ENCODE results near the gene PLEKHH3.

Gene PLEKHH3

DNA sequence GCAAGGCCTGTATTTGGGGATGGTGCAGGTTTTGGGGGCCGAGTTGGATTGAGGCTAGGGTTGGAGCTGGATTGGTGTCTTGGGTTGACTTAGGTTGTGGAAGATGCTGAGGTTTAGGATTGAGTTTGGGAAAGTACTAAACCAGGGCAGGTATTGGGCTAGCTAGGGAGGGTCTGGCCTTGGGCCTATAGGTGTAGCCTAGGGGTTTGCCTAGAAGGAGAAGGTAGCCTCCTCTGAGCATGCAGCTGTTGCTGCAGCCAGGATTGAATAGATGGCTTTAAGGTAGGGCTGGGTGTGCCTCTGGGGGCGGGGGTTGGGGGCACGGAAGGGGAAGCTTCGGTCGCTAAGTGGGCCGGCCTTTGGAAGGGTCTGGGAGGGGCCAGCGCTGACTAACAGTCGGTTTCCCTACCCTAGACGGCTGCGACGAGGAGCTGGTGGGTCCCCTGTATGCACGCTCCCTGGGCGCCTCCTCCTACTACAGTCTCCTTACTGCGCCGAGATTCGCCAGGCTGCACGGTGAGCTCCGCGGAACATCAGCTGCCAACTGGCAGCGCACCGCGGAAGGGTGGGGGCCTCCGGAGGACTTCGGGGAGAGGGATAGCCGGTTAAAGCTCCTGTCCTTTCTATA, 6.7 kb upstream of the PLEKHH3 start:
- TF ChIP-seq TEAD4 (IDR thresholded peaks at IDR 0.05) (no peak), TAF1 (IDR thresholded peaks at IDR 0.05; ENCODE audit: low read depth) (no peak), RAD21 (IDR thresholded peaks at IDR 0.05; ENCODE audit: low read depth) (no peak), YY1 (IDR thresholded peaks at IDR 0.05; ENCODE audit: low read depth) (no peak), EP300 (IDR thresholded peaks at IDR 0.05; ENCODE audit: borderline replicate concordance) (no peak), ZBTB7A (IDR thresholded peaks at IDR 0.05; ENCODE audit: low read depth) (no peak), CREB1 (IDR thresholded peaks at IDR 0.05; ENCODE audit: low read depth) (no peak), EGR1 (IDR thresholded peaks at IDR 0.05) (no peak), FOXM1 (IDR thresholded peaks at IDR 0.05; ENCODE audit: borderline replicate concordance, low read depth) (no peak), NFIC (IDR thresholded peaks at IDR 0.05) (no peak)
- TF ChIP-seq, protein P1, sequence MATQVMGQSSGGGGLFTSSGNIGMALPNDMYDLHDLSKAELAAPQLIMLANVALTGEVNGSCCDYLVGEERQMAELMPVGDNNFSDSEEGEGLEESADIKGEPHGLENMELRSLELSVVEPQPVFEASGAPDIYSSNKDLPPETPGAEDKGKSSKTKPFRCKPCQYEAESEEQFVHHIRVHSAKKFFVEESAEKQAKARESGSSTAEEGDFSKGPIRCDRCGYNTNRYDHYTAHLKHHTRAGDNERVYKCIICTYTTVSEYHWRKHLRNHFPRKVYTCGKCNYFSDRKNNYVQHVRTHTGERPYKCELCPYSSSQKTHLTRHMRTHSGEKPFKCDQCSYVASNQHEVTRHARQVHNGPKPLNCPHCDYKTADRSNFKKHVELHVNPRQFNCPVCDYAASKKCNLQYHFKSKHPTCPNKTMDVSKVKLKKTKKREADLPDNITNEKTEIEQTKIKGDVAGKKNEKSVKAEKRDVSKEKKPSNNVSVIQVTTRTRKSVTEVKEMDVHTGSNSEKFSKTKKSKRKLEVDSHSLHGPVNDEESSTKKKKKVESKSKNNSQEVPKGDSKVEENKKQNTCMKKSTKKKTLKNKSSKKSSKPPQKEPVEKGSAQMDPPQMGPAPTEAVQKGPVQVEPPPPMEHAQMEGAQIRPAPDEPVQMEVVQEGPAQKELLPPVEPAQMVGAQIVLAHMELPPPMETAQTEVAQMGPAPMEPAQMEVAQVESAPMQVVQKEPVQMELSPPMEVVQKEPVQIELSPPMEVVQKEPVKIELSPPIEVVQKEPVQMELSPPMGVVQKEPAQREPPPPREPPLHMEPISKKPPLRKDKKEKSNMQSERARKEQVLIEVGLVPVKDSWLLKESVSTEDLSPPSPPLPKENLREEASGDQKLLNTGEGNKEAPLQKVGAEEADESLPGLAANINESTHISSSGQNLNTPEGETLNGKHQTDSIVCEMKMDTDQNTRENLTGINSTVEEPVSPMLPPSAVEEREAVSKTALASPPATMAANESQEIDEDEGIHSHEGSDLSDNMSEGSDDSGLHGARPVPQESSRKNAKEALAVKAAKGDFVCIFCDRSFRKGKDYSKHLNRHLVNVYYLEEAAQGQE (IDR thresholded peaks at IDR 0.05; ENCODE audit: low read depth): no peak
- TF ChIP-seq, protein P2, sequence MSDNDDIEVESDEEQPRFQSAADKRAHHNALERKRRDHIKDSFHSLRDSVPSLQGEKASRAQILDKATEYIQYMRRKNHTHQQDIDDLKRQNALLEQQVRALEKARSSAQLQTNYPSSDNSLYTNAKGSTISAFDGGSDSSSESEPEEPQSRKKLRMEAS (IDR thresholded peaks at IDR 0.05): no peak

DNA sequence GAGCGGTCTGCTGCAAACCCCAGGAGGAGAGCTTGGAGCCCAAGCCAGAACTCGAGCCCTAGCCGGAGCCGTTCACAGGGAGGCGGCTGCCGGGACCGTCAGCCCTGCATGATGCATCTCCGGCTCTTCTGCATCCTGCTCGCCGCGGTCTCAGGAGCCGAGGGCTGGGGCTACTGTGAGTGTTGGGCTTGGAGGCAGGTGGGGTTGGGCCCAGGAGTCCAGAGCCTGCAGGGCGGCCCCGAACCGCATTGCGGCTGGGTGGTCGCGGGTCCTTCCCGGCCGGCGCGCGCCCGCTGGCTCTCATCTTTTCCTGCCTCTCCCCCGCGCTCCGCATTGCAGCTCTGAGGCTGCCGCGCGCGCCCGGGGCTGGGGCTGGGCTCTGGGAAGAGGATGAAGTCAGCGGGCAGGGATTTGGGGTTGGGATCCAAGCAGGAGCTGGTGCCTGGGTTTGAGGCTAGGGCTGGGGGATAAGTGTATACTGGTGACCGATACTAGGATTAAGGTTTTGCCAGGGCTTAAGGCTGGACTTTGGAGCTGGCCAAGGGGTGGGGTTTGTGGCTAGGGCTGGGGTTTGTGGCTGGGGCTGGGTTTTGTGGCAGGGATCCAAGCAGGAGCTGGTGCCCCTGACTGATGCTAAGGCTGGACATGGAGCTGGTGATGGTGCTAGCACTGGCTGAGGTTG, 6.1 kb upstream of the PLEKHH3 start:
- TF ChIP-seq RAD21 (IDR thresholded peaks at IDR 0.05; ENCODE audit: low read depth): no peak
- TF ChIP-seq EP300 (IDR thresholded peaks at IDR 0.05; ENCODE audit: borderline replicate concordance): no peak
- no peak for TF ChIP-seq TCF12 (IDR thresholded peaks at IDR 0.05; ENCODE audit: low read depth)
- TF ChIP-seq TEAD4 (IDR thresholded peaks at IDR 0.05): no peak
- TF ChIP-seq EGR1 (IDR thresholded peaks at IDR 0.05): no peak
- TF ChIP-seq ZBTB7A (IDR thresholded peaks at IDR 0.05; ENCODE audit: low read depth): no peak
- TF ChIP-seq CREB1 (IDR thresholded peaks at IDR 0.05; ENCODE audit: low read depth): no peak
- TF ChIP-seq CEBPB (IDR thresholded peaks at IDR 0.05): no peak

DNA sequence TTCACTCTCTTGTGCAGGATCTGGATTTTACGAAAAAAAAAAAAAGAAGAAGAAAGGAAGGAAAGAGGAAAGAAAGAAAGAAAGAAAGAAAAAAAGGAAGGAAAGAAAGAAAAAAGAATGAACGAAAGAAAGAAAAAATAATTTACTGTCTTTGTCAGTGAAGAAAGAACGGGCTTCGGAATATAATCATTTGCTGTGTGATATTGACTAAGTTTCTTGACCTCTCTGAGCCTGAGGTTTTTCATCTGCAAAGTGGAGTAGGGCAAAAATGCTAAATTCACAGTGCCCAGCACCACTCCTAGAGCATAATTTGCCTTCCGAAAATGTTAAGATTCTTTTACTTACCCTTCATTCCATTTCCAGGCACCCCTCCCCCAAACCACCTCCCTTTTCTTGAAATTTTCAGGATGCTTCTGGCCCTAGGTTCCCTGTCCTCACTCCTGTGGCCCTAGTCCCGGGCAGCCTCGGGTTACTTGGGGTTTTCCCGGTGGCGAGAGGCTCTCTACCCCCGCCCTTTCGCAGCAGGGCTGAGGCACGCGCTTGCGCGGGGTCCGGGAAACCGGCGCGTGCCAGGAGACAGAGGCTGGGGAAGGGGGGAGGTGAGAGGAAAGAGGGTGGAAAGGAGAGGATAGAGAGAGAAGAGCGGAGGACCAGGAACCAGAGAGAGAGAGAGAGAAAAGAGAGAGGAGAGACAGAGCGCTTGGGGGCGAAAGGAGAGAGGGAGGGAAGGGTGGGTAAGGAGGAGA, 5.4 kb upstream of the PLEKHH3 start, which contains the start of gene CNTNAP1:
Gene CNTNAP1, plus strand, starts transcription at position 556 of the 746 bp plus-strand sequence. CDS start 299 bp downstream, outside the sequence.
- TF ChIP-seq TEAD4 (IDR thresholded peaks at IDR 0.05): no peak
- no peak for TF ChIP-seq CREB1 (IDR thresholded peaks at IDR 0.05; ENCODE audit: low read depth)

DNA sequence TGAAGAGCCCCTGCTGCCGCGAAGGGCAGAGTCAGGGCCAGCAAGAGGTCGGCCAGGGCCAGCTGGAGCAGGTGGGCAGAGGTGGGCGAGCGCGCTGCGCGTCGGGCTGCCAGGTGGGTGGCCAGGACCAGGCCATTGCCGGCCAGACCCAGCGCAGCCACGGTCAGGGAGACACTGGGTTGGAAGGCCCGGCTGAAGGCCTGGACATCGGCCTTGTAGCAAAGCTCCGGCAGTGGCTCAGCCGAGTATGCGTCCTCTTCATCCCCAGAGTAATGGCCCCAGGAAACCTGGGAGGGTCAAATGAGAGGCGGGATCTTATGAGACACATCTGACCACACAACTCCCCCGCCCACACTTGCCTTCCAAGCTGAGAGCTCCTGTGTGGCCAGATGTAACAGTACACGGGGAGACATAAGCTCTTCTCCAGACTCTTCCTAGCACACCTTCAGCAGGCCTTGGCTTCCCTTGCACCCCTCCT, 3.6 kb upstream of the PLEKHH3 start:
- TF ChIP-seq TEAD4 (IDR thresholded peaks at IDR 0.05): no peak
- TF ChIP-seq, protein P1 (IDR thresholded peaks at IDR 0.05; ENCODE audit: low read depth): no peak
- TF ChIP-seq YY1 (IDR thresholded peaks at IDR 0.05; ENCODE audit: low read depth): no peak
- TF ChIP-seq NFIC (IDR thresholded peaks at IDR 0.05): no peak
- no peak for TF ChIP-seq FOXM1 (IDR thresholded peaks at IDR 0.05; ENCODE audit: borderline replicate concordance, low read depth)
- TF ChIP-seq TAF1 (IDR thresholded peaks at IDR 0.05; ENCODE audit: low read depth): no peak
- TF ChIP-seq TCF12 (IDR thresholded peaks at IDR 0.05; ENCODE audit: low read depth): no peak
- no peak for TF ChIP-seq EGR1 (IDR thresholded peaks at IDR 0.05)

DNA sequence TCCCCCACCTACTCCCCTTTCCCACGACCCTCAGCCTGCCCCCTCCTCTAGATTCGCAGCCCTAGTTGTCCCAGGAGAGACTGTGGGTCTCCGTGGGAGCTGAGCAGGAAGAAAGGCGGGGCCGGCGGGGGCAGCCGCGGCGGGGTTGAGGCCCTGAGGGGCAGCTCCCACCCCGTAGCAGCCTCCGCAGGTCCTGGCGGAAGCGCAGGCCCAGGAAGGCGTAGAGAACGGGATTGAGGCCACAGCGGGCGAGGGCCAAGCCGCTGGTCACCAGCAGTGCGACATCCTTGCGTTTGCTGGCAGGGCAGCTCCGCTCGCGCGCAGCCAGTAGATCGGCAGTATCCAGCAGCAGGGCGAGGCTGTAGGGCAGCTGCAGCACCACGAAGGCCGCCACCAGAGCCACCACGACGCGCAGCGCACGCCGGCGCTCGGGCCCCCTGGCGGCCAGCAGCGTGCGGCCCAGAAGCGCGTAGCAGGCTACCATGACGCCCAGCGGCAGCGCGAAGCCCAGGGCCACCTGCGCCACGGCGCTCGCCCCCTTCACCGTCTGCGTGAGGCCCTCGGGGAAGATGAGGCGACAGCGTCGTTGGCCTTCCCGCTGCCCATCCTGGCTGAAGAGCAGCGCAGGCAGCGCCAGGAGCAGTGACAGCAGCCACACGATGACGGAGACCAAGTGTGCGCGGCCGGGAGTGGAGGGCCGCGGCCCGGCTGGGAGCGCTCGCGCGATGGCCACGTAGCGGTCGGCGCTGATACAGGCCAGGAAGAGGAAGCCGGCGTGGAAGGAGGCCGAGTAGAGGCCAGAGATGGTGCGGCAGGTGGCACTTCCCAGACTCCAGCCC, 2.9 kb upstream of the PLEKHH3 start:
- no peak for TF ChIP-seq TEAD4 (IDR thresholded peaks at IDR 0.05)
- TF ChIP-seq, protein P2 (IDR thresholded peaks at IDR 0.05): peak; percentile 92
- peak; percentile 80; the same call in 1 of the 2 replicates for TF ChIP-seq ZBTB7A (IDR thresholded peaks at IDR 0.05; ENCODE audit: low read depth)
- TF ChIP-seq YY1 (IDR thresholded peaks at IDR 0.05; ENCODE audit: low read depth): 0 out of 2 replicates have a peak, but pooled peaks have one; percentile 28
- peak; percentile 43; the same call in 1 of the 2 replicates for TF ChIP-seq RAD21 (IDR thresholded peaks at IDR 0.05; ENCODE audit: low read depth)
- TF ChIP-seq CREB1 (IDR thresholded peaks at IDR 0.05; ENCODE audit: low read depth): no peak

All from Ishikawa (cell line).